HG03280 (cell line): ENCODE measurements around the gene SMIM7.

Experiments
- ATAC-seq: cut with Tn5 transposase; IDR thresholded peaks from one replicate; pipeline ENCODE4 v1.9.1; 2021; ENCODE audit warnings: mild to moderate bottlenecking, moderate library complexity; ENCODE audit not compliant: unreplicated experiment

Gene SMIM7

GRCh38 chr19:16596399-16596798, 63.5 kb downstream of the SMIM7 start:
- no peak for ATAC-seq
